T-helper 9 cell (primary cell): ENCODE data around the gene PECR.

Experiments used
- DNase-seq: peaks from one replicate; pipeline ENCODE4 v3.0.0-alpha.2; 2020

PECR gene

GRCh38 chr2:216069028-216069427, 12.6 kb downstream of the PECR start:
- DNase-seq = no peak

- DNase-seq = no peak
Measured at GRCh38 chr2:216066230-216066629, 15.4 kb downstream of the PECR start.

GRCh38 chr2:216064665-216065064, 16.9 kb downstream of the PECR start:
- DNase-seq = no peak

GRCh38 chr2:216064014-216064630, 17.5 kb downstream of the PECR start:
- no peak for DNase-seq

- DNase-seq = no peak
Measured at GRCh38 chr2:216059233-216059834, 22.3 kb downstream of the PECR start.

GRCh38 chr2:216057688-216058193, 23.9 kb downstream of the PECR start:
- DNase-seq = peak; percentile 22

- no peak for DNase-seq
Measured at GRCh38 chr2:216056739-216057138, 24.9 kb downstream of the PECR start.

GRCh38 chr2:216055680-216056079, 25.9 kb downstream of the PECR start:
- no peak for DNase-seq

GRCh38 chr2:216052420-216052819, 29.2 kb downstream of the PECR start:
- no peak for DNase-seq

- DNase-seq = no peak
Measured at GRCh38 chr2:216051350-216051749, 30.3 kb downstream of the PECR start.

GRCh38 chr2:216049452-216049851, 32.2 kb downstream of the PECR start:
- DNase-seq = no peak

GRCh38 chr2:216047397-216047796, 34.2 kb downstream of the PECR start:
- DNase-seq = no peak

- DNase-seq = no peak
Measured at GRCh38 chr2:216044883-216045486, 36.6 kb downstream of the PECR start.

GRCh38 chr2:216043949-216044348, 37.7 kb downstream of the PECR start:
- DNase-seq = no peak

- no peak for DNase-seq
Measured at GRCh38 chr2:216041438-216041837, 40.2 kb downstream of the PECR start.

- DNase-seq = no peak
Measured at GRCh38 chr2:216039918-216040317, 41.7 kb downstream of the PECR start.

- DNase-seq = peak; percentile 68
Measured at GRCh38 chr2:216034065-216034464, 47.5 kb downstream of the PECR start.

GRCh38 chr2:216033403-216033802, 48.2 kb downstream of the PECR start:
- DNase-seq = no peak

GRCh38 chr2:216031960-216032689, 49.5 kb downstream of the PECR start:
- no peak for DNase-seq

GRCh38 chr2:216030216-216030615, 51.4 kb downstream of the PECR start:
- no peak for DNase-seq

- no peak for DNase-seq
Measured at GRCh38 chr2:216029416-216030129, 52.0 kb downstream of the PECR start.

GRCh38 chr2:216024779-216025336, 56.8 kb downstream of the PECR start:
- DNase-seq = no peak
